GM12892 (cell line): ENCODE data around the gene PTPRK.

Source experiments
- POLR2A ChIP-seq: IDR thresholded peaks from 2 replicates; pipeline ENCODE4 v1.6.1; 2011; ENCODE audit warnings: low read depth, low read length, control low read depth
- POLR2AphosphoS5 ChIP-seq: IDR thresholded peaks from 2 replicates; pipeline ENCODE4 v1.6.1; 2011; ENCODE audit warnings: low read depth, low read length, control low read depth
- TAF1 ChIP-seq: IDR thresholded peaks from 2 replicates; pipeline ENCODE4 v1.6.1; 2011; ENCODE audit warnings: low read depth, mild to moderate bottlenecking, control low read depth, low read length, borderline replicate concordance

DNA sequence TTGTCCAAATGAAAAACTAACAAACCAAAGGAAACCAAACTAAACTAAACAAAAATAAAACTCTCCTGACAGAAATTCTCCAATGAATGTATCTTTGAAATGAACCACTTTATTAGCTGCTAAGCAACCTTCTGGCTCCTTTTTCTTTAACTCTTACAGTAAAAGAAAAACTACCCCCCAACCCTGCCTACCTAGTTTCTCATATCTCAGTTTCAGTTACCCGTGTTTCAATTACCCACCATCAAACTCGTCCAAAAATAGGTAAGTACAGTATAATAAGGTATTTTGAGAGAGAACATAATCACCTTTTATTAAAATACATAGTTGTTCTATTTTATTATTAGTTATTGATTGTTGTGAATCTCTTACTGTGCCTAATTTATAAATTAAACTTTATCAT, 442.1 kb downstream of the PTPRK start:
- TF ChIP-seq POLR2A = no peak
- TF ChIP-seq POLR2AphosphoS5 = no peak
- no peak for TF ChIP-seq TAF1
